H9 (cell line): ENCODE measurements around the gene ENAM. TPM values are rescaled to one million over a fixed set of nuclear protein-coding genes. Genes with fewer than 3 reads are reported as not detected.

Experiments
- DNase-seq: peaks from one replicate; pipeline ENCODE4 v3.0.0-alpha.2; 2017
- H2AFZ ChIP-seq: one replicate; pipeline ENCODE4 v1.6.1; 2013; ENCODE audit warnings: mild to moderate bottlenecking, low read length, control low read depth, moderate library complexity
- H2AK5ac ChIP-seq: 2 replicates; pipeline ENCODE4 v1.6.1; 2013; ENCODE audit warnings: low read length, control low read depth, mixed read lengths; ENCODE audit not compliant: insufficient read length
- H2BK120ac ChIP-seq: one replicate; pipeline ENCODE4 v1.6.1; 2013; ENCODE audit warnings: low read depth, mild to moderate bottlenecking, low read length, control low read depth, inconsistent platforms; ENCODE audit not compliant: poor library complexity, severe bottlenecking
- H2BK12ac ChIP-seq: 2 replicates; pipeline ENCODE4 v1.6.1; 2013; ENCODE audit warnings: low read length, control low read depth, mixed read lengths, low read depth; ENCODE audit not compliant: insufficient read length
- H2BK15ac ChIP-seq: 2 replicates; pipeline ENCODE4 v1.6.1; 2013; ENCODE audit warnings: low read depth, low read length, control low read depth
- H2BK20ac ChIP-seq: one replicate; pipeline ENCODE4 v1.6.1; 2013; ENCODE audit warnings: low read depth, mild to moderate bottlenecking, low read length, control low read depth, inconsistent platforms; ENCODE audit not compliant: poor library complexity, severe bottlenecking
- H2BK5ac ChIP-seq: 2 replicates; pipeline ENCODE4 v1.6.1; 2013; ENCODE audit warnings: low read length, control low read depth, mixed read lengths; ENCODE audit not compliant: insufficient read length
- H3K14ac ChIP-seq: 2 replicates; pipeline ENCODE4 v1.6.1; 2013; ENCODE audit warnings: low read length, control low read depth; ENCODE audit not compliant: insufficient read depth
- H3K18ac ChIP-seq: 2 replicates; pipeline ENCODE4 v1.6.1; 2013; ENCODE audit warnings: low read depth, mild to moderate bottlenecking, mixed read lengths, low read length, control low read depth; ENCODE audit not compliant: insufficient read length
- H3K23ac ChIP-seq: 2 replicates; pipeline ENCODE4 v1.6.1; 2013; ENCODE audit warnings: low read length, control low read depth, mixed read lengths, low read depth; ENCODE audit not compliant: insufficient read length
- H3K23me2 ChIP-seq: 2 replicates; pipeline ENCODE4 v1.6.1; 2013; ENCODE audit warnings: low read depth, mild to moderate bottlenecking, mixed read lengths, low read length, control low read depth; ENCODE audit not compliant: insufficient read length, poor library complexity, severe bottlenecking
- H3K27ac ChIP-seq: 2 replicates; pipeline ENCODE4 v1.5.1; 2013; ENCODE audit warnings: low read length, control low read depth, mixed read lengths, low read depth; ENCODE audit not compliant: insufficient read length
- H3K27me3 ChIP-seq: 2 replicates; pipeline ENCODE4 v1.6.1; 2013; ENCODE audit warnings: low read length, control low read depth, inconsistent platforms; ENCODE audit not compliant: insufficient read depth
- H3K4ac ChIP-seq: 2 replicates; pipeline ENCODE4 v1.6.1; 2013; ENCODE audit warnings: low read depth, mild to moderate bottlenecking, control low read depth, inconsistent platforms, low read length, moderate library complexity
- H3K4me1 ChIP-seq: 2 replicates; pipeline ENCODE4 v1.6.1; 2013; ENCODE audit warnings: low read length, control low read depth, inconsistent platforms; ENCODE audit not compliant: insufficient read depth
- H3K4me2 ChIP-seq: 2 replicates; pipeline ENCODE4 v1.6.1; 2013; ENCODE audit warnings: low read length, control low read depth, mixed read lengths; ENCODE audit not compliant: insufficient read length, insufficient read depth
- H3K56ac ChIP-seq: 2 replicates; pipeline ENCODE4 v1.6.1; 2013; ENCODE audit warnings: low read depth, mild to moderate bottlenecking, mixed read lengths, low read length, control low read depth; ENCODE audit not compliant: insufficient read length
- H3K79me1 ChIP-seq: 2 replicates; pipeline ENCODE4 v1.6.1; 2013; ENCODE audit warnings: low read depth, mild to moderate bottlenecking, moderate library complexity, low read length, control low read depth, inconsistent platforms; ENCODE audit not compliant: insufficient read depth, poor library complexity, severe bottlenecking
- H3K79me2 ChIP-seq: 2 replicates; pipeline ENCODE4 v1.6.1; 2013; ENCODE audit warnings: low read length, control low read depth, inconsistent platforms; ENCODE audit not compliant: insufficient read depth
- H3K9ac ChIP-seq: 2 replicates; pipeline ENCODE4 v1.6.1; 2013; ENCODE audit warnings: low read length, control low read depth, mixed read lengths; ENCODE audit not compliant: insufficient read length; ENCODE audit errors: extremely low read depth
- H3K9me3 ChIP-seq: one replicate; pipeline ENCODE4 v1.6.1; 2013; ENCODE audit warnings: low read depth, low read length, inconsistent platforms; ENCODE audit not compliant: control insufficient read depth
- H3T11ph ChIP-seq: one replicate; pipeline ENCODE4 v1.6.1; 2013; ENCODE audit warnings: mild to moderate bottlenecking, low read length, control low read depth, inconsistent platforms
- H4K20me1 ChIP-seq: one replicate; pipeline ENCODE4 v1.6.1; 2013; ENCODE audit not compliant: control insufficient read depth, insufficient read length, insufficient read depth
- H4K5ac ChIP-seq: 2 replicates; pipeline ENCODE4 v1.6.1; 2013; ENCODE audit warnings: low read depth, mild to moderate bottlenecking, mixed read lengths, low read length, control low read depth; ENCODE audit not compliant: insufficient read length
- H4K8ac ChIP-seq: replicated peaks from 2 replicates; pipeline ENCODE4 v1.6.1; 2013; ENCODE audit warnings: low read length, control low read depth, mixed read lengths, low read depth; ENCODE audit not compliant: insufficient read length
- H4K91ac ChIP-seq: 2 replicates; pipeline ENCODE4 v1.6.1; 2013; ENCODE audit warnings: low read depth, mild to moderate bottlenecking, moderate library complexity, mixed read lengths, low read length, control low read depth; ENCODE audit not compliant: insufficient read length
- H3K27ac Mint-ChIP-seq, 3 experiments: 2 replicates in 2 of 3; 3 replicates in 1 of 3; pipeline ENCODE4 v1.8.0; 2020 to 2021; ENCODE audit warnings: mixed read lengths in 3 of 3, mild to moderate bottlenecking in 1 of 3, moderate library complexity in 1 of 3
- H3K27me3 Mint-ChIP-seq: 2 replicates; pipeline ENCODE4 v1.8.0; 2021; ENCODE audit warnings: low read depth, mild to moderate bottlenecking, moderate library complexity, mixed read lengths
- H3K36me3 Mint-ChIP-seq, 3 experiments: 2 replicates in 2 of 3; 3 replicates in 1 of 3; pipeline ENCODE4 v1.8.0; 2020 to 2021; ENCODE audit warnings: low read depth in 3 of 3, mixed read lengths in 3 of 3; ENCODE audit not compliant: insufficient read depth in 1 of 3
- H3K4me1 Mint-ChIP-seq, 2 experiments: 2 replicates each; pipeline ENCODE4 v1.8.0; 2020; ENCODE audit warnings: mixed read lengths in 2 of 2
- H3K4me3 Mint-ChIP-seq, 2 experiments: 2 replicates in 1 of 2; 3 replicates in 1 of 2; pipeline ENCODE4 v1.8.0; 2020 to 2021; ENCODE audit warnings: mild to moderate bottlenecking in 2 of 2, mixed read lengths in 2 of 2, moderate library complexity in 1 of 2
- H3K9me3 Mint-ChIP-seq, 2 experiments: 2 replicates in 1 of 2; 3 replicates in 1 of 2; pipeline ENCODE4 v1.8.0; 2020; ENCODE audit warnings: mild to moderate bottlenecking in 2 of 2, mixed read lengths in 2 of 2, moderate library complexity in 1 of 2
- WGBS: extraction: QIAGEN DNeasy Blood & Tissue Kit; methylation state at CpG from one replicate; pipeline ENCODE4 v1.1.7; 2013; ENCODE audit warnings: missing lambda C conversion rate, low lambda C conversion rate, mixed read lengths; ENCODE audit not compliant: insufficient read length; ENCODE audit errors: extremely low coverage; 5-methylcytosine and 5-hydroxymethylcytosine counted together
- total RNA-seq: library from RNA; stranded (reverse); gene quantifications from 2 replicates; pipeline ENCODE4 v1.2.1, GENCODE V29; 2021
- TF ChIP-seq, protein P1 (sequence below): fragments of 200-600 bp; sonication (generic); conservative IDR thresholded peaks from 3 replicates; pipeline ENCODE4 v1.8.0; 2021; ENCODE audit warnings: antibody characterized with exemption, mild to moderate bottlenecking

ENAM gene
- total RNA-seq, 1 experiment from 2014 or later, result not detected

DNA sequence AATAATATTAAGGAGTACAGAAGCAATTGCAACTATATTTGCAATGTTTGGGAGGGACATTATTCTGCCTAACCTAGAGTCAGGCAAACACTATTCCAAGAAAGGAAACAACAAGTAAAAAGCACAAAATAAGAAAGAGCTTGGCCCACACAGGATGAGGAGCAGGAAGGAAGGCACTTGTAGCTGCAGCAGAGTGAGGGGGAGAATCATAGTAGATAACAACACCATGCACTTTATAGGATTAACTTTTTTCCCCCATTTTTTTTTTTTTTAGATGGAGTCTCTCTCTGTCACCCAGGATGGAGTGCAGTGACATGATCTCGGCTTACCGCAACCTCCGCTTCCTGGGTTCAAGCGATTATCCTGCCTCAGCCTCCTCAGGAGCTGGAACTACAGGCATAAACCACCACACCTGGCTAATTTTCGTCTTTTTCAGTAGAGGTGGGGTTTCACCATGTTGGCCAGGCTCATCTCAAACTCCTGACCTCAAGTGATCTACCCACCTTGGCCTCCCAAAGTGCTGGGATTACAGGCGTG is 48.1 kb downstream of the ENAM start:
- H3K56ac ChIP-seq, result no peak overlapping the region
- H2AFZ ChIP-seq, result no peak overlapping the region
- no peak overlapping the region for H2BK5ac ChIP-seq
- TF ChIP-seq, protein P1, sequence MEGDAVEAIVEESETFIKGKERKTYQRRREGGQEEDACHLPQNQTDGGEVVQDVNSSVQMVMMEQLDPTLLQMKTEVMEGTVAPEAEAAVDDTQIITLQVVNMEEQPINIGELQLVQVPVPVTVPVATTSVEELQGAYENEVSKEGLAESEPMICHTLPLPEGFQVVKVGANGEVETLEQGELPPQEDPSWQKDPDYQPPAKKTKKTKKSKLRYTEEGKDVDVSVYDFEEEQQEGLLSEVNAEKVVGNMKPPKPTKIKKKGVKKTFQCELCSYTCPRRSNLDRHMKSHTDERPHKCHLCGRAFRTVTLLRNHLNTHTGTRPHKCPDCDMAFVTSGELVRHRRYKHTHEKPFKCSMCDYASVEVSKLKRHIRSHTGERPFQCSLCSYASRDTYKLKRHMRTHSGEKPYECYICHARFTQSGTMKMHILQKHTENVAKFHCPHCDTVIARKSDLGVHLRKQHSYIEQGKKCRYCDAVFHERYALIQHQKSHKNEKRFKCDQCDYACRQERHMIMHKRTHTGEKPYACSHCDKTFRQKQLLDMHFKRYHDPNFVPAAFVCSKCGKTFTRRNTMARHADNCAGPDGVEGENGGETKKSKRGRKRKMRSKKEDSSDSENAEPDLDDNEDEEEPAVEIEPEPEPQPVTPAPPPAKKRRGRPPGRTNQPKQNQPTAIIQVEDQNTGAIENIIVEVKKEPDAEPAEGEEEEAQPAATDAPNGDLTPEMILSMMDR, result no peak
- H4K8ac ChIP-seq, result no peak overlapping the region
- no peak overlapping the region for H3K4ac ChIP-seq
- H2BK120ac ChIP-seq, result no peak overlapping the region
- H2AK5ac ChIP-seq, result no peak overlapping the region
- no peak overlapping the region for H4K5ac ChIP-seq
- no CpG with 5 or more reads among the region's 6 CpGs for WGBS
- no peak overlapping the region for H3K14ac ChIP-seq
- no peak overlapping the region for H3K18ac ChIP-seq
- no peak overlapping the region for H3K27ac ChIP-seq
- H3K27ac Mint-ChIP-seq, result no peak overlapping the region
- no peak overlapping the region for H3K23ac ChIP-seq
- H3K79me1 ChIP-seq, result no peaks in the 10 kb centered on the region
- no peaks in the 10 kb centered on the region; the same call in 1 of the 2 replicates for H3K27me3 Mint-ChIP-seq
- H2BK20ac ChIP-seq, result no peak overlapping the region
- no peak overlapping the region for H3K4me3 Mint-ChIP-seq
- no peak overlapping the region for H3T11ph ChIP-seq
- no peaks in the 10 kb centered on the region for H3K9me3 ChIP-seq
- H3K79me2 ChIP-seq, result no peaks in the 10 kb centered on the region
- no peak overlapping the region for H3K4me2 ChIP-seq
- no peaks in the 10 kb centered on the region for H3K27me3 ChIP-seq
- no peak overlapping the region for H2BK12ac ChIP-seq
- no peak overlapping the region for H3K9ac ChIP-seq
- DNase-seq, result no peak
- no peaks in the 10 kb centered on the region for H4K20me1 ChIP-seq
- H3K4me1 Mint-ChIP-seq, result no peaks in the 10 kb centered on the region
- no peak overlapping the region for H4K91ac ChIP-seq
- no peaks in the 10 kb centered on the region for H3K36me3 Mint-ChIP-seq
- H3K9me3 Mint-ChIP-seq, result no peaks in the 10 kb centered on the region
- H3K23me2 ChIP-seq, result no peaks in the 10 kb centered on the region
- no peaks in the 10 kb centered on the region for H3K4me1 ChIP-seq
- H2BK15ac ChIP-seq, result no peak overlapping the region
